ENCODE results near the gene TAPBP. TPM values are rescaled to one million over a fixed set of nuclear protein-coding genes. Genes with fewer than 3 reads are reported as not detected.

TAPBP gene
- total RNA-seq, 4 donors from 2014 or later, result 69.8 to 150 (median 86.6) TPM

DNA sequence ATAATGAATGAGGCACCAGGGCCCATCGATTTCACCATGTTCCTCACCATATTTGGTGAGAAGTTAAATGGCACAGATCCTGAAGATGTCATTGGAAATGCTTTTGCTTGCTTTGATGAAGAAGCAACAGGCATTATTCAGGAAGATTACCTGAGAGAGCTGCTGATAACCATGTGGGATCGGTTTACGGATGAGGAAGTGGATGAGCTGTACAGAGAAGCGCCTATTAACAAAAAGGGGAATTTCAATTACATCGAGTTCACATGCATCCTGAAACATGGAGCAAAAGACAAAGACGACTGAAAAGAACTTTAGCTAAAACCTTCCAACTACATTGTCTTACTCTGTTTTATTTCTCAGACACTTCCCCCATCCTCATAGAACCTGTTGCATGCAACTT is 25.3 kb upstream of the TAPBP start:
- TF ChIP-seq POLR2A (IDR thresholded peaks at IDR 0.05; ENCODE audit: low read depth) (no peak), EP300 (IDR thresholded peaks at IDR 0.05) (no peak), POLR2AphosphoS5 (IDR thresholded peaks at IDR 0.05) (no peak)
- no peak for DNase-seq (ENCODE audit: extremely low spot score)
- no peak overlapping the region for H3K27ac ChIP-seq (replicated peaks in 1 of 4)
- H3K4me1 ChIP-seq, result no peaks in the 10 kb centered on the region
- H3K36me3 ChIP-seq, result no peaks in the 10 kb centered on the region
- H3K9me3 ChIP-seq, result no peaks in the 10 kb centered on the region
- H3K4me3 ChIP-seq, result no peak overlapping the region
- no peaks in the 10 kb centered on the region for H3K27me3 ChIP-seq
- WGBS, result 85% methylated on average over 6 of the region's 6 CpGs
- intact Hi-C loops (cut with DNase I), result no loop called here

- TF ChIP-seq EP300 (IDR thresholded peaks at IDR 0.05) (no peak), POLR2AphosphoS5 (IDR thresholded peaks at IDR 0.05) (no peak), CTCF (IDR thresholded peaks at IDR 0.05) (no peak), POLR2A (IDR thresholded peaks at IDR 0.05; ENCODE audit: low read depth) (no peak)
- H3K4me1 ChIP-seq, result no peaks in the 10 kb centered on the region
- no peak overlapping the region for H3K4me3 ChIP-seq
- intact Hi-C loops (cut with DNase I), result no loop called here
- no peak for DNase-seq (ENCODE audit: extremely low spot score)
- no peaks in the 10 kb centered on the region for H3K27me3 ChIP-seq
- no peaks in the 10 kb centered on the region for H3K9me3 ChIP-seq
- H3K36me3 ChIP-seq, result no peaks in the 10 kb centered on the region
- no peak overlapping the region for H3K27ac ChIP-seq (replicated peaks in 1 of 4)
- WGBS, result 100% methylated on average over 1 of the region's 3 CpGs
Observed at GRCh38 chr6:33336495-33336894, 22.6 kb upstream of the TAPBP start.

- H3K27ac ChIP-seq (replicated peaks in 1 of 4), result no peak overlapping the region
- no peak for DNase-seq (ENCODE audit: extremely low spot score)
- H3K9me3 ChIP-seq, result no peaks in the 10 kb centered on the region
- no peak overlapping the region for H3K4me3 ChIP-seq
- H3K4me1 ChIP-seq, result no peaks in the 10 kb centered on the region
- H3K27me3 ChIP-seq, result no peaks in the 10 kb centered on the region
- H3K36me3 ChIP-seq, result no peaks in the 10 kb centered on the region
- 83% methylated on average over 4 of the region's 4 CpGs for WGBS
- TF ChIP-seq POLR2AphosphoS5 (IDR thresholded peaks at IDR 0.05) (no peak), EP300 (IDR thresholded peaks at IDR 0.05) (no peak), CTCF (IDR thresholded peaks at IDR 0.05) (no peak), POLR2A (IDR thresholded peaks at IDR 0.05; ENCODE audit: low read depth) (no peak)
- intact Hi-C loops (cut with DNase I), result no loop called here
Observed at GRCh38 chr6:33335916-33336315, 22.0 kb upstream of the TAPBP start.

DNA sequence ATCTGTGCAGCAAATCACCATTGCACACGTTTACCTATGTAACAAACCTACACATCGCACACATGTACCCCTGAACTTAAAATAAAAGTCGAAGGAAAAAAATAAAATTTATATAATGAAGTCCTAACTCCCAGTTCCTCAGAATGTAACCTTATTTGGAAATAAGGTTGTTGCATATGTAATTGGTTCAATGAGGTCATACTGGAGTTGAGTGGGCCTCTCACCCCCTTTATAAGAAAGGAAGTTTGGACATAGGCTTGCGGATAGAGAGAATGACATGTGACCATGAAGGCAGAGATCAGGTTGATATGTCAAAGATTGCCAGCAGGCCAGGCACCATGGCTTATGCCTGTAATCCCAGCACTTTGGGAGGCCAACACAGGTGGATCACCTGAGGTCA is 19.8 kb upstream of the TAPBP start:
- intact Hi-C loops (cut with DNase I), result no loop called here
- H3K27me3 ChIP-seq, result no peaks in the 10 kb centered on the region
- H3K4me3 ChIP-seq, result no peak overlapping the region
- 87% methylated on average over 4 of the region's 4 CpGs for WGBS
- no peaks in the 10 kb centered on the region for H3K4me1 ChIP-seq
- no peak overlapping the region for H3K27ac ChIP-seq (replicated peaks in 1 of 4)
- H3K9me3 ChIP-seq, result no peaks in the 10 kb centered on the region
- TF ChIP-seq POLR2A (IDR thresholded peaks at IDR 0.05; ENCODE audit: low read depth) (no peak), POLR2AphosphoS5 (IDR thresholded peaks at IDR 0.05) (no peak), CTCF (IDR thresholded peaks at IDR 0.05) (no peak), EP300 (IDR thresholded peaks at IDR 0.05) (no peak)
- no peak for DNase-seq (ENCODE audit: extremely low spot score)
- no peaks in the 10 kb centered on the region for H3K36me3 ChIP-seq

- H3K4me3 ChIP-seq, result no peak overlapping the region
- intact Hi-C loops (cut with DNase I), result no loop called here
- H3K27me3 ChIP-seq, result no peaks in the 10 kb centered on the region
- DNase-seq (ENCODE audit: extremely low spot score), result no peak
- H3K27ac ChIP-seq (replicated peaks in 1 of 4), result no peak overlapping the region
- WGBS, result 82% methylated on average over 10 of the region's 10 CpGs
- TF ChIP-seq POLR2AphosphoS5 (IDR thresholded peaks at IDR 0.05), result no peak
- TF ChIP-seq CTCF (IDR thresholded peaks at IDR 0.05), result no peak
- TF ChIP-seq POLR2A (IDR thresholded peaks at IDR 0.05; ENCODE audit: low read depth), result no peak
- TF ChIP-seq EP300 (IDR thresholded peaks at IDR 0.05), result no peak
- H3K36me3 ChIP-seq, result no peaks in the 10 kb centered on the region
- H3K9me3 ChIP-seq, result no peaks in the 10 kb centered on the region
- H3K4me1 ChIP-seq, result no peaks in the 10 kb centered on the region
Observed at GRCh38 chr6:33330736-33331135, 16.9 kb upstream of the TAPBP start.
